ENCODE data around the gene CXCL11. TPM values are rescaled to one million over a fixed set of nuclear protein-coding genes. Genes with fewer than 3 reads are reported as not detected.

The CXCL11 gene
- 0.07 to 0.31 TPM (median 0.18 TPM) in 5 replicates for total RNA-seq (2022; extraction: Qiagen RNA extraction)

DNA sequence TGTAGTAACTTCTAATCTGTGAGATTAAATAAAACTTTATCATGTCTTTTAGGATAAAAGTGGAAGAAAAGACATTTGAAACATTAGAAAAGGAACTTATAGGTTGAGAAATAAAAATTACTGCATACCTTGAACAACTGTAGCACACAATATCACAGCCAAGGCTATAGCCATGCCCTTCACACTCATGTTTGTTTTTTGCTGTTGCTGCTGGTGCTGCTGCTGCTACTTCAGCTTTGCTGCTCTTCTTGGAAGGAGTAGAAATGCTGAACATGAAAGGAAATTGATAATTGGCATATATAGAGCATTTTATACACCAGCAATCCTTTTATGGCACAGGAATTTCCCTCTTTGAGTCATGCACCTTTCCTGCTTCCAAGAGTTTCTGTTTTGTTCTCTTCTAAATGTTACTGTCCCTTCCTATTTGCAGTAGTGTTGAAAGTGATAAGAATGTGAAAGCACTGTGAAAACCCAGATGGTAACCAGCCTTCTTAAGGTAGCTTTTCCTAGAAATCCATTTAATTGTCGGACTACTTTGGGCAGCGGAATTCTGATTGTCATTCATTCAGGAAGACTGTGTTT is at the start of gene CXCL11:
TSS of gene CXCL11 (minus strand) at position 272 of the 582 bp plus-strand sequence. CDS start at position 189, 83 bp downstream.

DNA sequence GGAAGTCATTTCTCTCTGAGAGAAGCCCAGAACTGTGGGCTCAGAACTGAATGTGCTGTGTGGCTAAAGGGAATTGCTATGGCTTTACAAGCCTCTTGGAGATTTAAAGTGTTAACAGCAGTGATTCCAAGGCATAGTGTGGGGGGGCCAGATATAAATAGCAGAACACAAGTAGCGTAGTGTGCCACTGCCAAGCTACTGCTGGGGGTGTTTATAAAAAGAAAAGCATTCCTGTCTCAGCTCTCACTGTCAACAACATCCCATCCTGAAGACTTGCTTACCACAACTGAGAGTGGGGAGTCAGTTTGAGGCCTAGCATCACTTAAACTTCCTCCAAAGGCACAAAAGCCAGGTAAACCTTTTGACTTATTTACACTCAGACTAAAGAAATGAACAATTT is 38.6 kb upstream of the CXCL11 start, which contains the start of gene ART3:
TSS of gene ART3 (plus strand) at position 242 of the 400 bp plus-strand sequence. CDS start 1,181 bp downstream, outside the sequence.

DNA sequence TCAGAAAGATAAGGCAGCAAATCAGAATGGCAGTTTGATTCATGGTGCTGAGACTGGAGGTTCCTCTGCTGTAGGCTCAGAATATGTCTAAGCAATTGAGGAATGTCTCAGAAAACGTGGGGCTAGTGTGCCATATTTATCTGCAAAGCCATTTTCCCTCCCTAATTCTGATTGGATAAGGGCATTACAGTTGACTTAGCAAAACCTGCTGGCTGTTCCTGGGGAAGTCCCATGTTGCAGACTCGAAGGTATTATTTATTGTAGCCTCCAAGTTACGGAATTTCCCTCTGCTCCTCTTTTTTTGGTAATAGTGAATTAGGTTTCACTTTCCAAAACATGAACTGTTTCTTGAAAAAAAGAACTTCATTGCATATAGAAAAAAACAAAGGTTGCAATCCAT is 12.5 kb downstream of the CXCL11 start, which contains the start of gene CXCL10:
TSS of gene CXCL10 (minus strand) at position 109 of the 400 bp plus-strand sequence. CDS start at position 43, 66 bp downstream.

DNA sequence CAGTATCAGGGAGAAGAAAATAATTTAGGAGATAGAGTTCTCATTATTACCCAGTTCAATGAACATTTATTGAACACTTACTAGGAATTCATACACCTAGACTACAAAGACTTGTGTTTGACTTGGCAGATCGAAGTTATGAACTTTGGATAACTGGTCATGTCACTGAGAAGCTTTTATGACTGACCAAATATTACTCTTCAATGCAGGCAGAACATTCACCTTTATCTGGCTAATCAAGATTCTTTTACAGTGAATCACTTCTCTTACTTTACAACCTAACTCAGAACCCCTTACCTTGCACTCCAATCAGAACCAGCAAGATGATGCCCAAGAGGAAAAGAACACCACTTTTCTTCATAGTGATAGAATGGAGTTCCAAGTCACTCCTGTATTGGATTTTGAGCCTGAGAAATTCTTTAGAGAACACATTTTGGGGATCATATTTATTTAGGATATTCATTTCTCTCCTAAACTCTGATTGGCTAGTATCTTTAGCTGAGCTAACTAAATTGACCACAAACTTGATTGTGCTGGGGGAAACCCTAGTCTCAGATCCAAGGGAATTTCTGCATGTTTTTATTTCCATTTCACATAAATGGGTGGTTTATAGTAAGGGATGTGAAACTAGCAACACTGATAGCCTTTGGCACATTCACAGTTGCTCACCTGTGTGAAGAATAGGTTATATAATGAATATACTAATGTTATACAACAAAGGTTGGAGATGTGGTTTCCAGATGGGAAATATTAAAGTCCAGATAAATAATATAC is 28.6 kb downstream of the CXCL11 start, which contains the start of gene CXCL9:
TSS of gene CXCL9 (minus strand) at position 421 of the 774 bp plus-strand sequence. CDS start at position 361, 60 bp downstream.

Other genes starting within 250 kb of the CXCL11 start
- not detected in 5 replicates for gene PPEF2, start 133.6 kb downstream of the CXCL11 start, total RNA-seq (2022; extraction: Qiagen RNA extraction)
- 21.2 to 24.8 TPM (median 21.7 TPM) in 5 replicates for gene NAAA, start 95.1 kb downstream of the CXCL11 start, total RNA-seq (2022; extraction: Qiagen RNA extraction)
- 15.2 to 17.1 TPM (median 16.1 TPM) in 5 replicates for gene SDAD1, start 45.1 kb downstream of the CXCL11 start, total RNA-seq (2022; extraction: Qiagen RNA extraction)
- not detected in 5 replicates for gene CXCL9, start 28.6 kb downstream of the CXCL11 start, total RNA-seq (2022; extraction: Qiagen RNA extraction)
- gene CXCL10, start 12.6 kb downstream of the CXCL11 start, total RNA-seq (2022; extraction: Qiagen RNA extraction), result 0.08 to 0.12 TPM (median 0.11 TPM) in 3 of 5 replicates, not detected in the others
- gene ART3, start 38.6 kb upstream of the CXCL11 start, total RNA-seq (2022; extraction: Qiagen RNA extraction), result not detected in 5 replicates
- gene NUP54, start 112.3 kb upstream of the CXCL11 start, total RNA-seq (2022; extraction: Qiagen RNA extraction), result 26.1 to 40.3 TPM (median 28.8 TPM) in 5 replicates
- 44.3 to 61.8 TPM (median 53.6 TPM) in 5 replicates for gene SCARB2, start 177.8 kb upstream of the CXCL11 start, total RNA-seq (2022; extraction: Qiagen RNA extraction)
- gene FAM47E, start 215.7 kb upstream of the CXCL11 start, total RNA-seq (2022; extraction: Qiagen RNA extraction), result 0.08 to 0.36 TPM (median 0.22 TPM) in 5 replicates